NT2/D1 (cell line): Measurements from ENCODE around the gene MAP2K5.

Experiments used
- SUZ12 ChIP-seq: IDR thresholded peaks from 2 replicates; pipeline ENCODE4 v1.6.1; 2011; ENCODE audit not compliant: insufficient read length, insufficient read depth; ENCODE audit errors: extremely low read depth
- ZNF274 ChIP-seq: IDR thresholded peaks from 2 replicates; pipeline ENCODE4 v1.6.1; 2011; ENCODE audit warnings: mild to moderate bottlenecking, low read depth, low read length

- no peak for TF ChIP-seq ZNF274
- TF ChIP-seq SUZ12: no peak
Observed at GRCh38 chr15:67777071-67777470, 234.6 kb downstream of the MAP2K5 start.
